Gastrocnemius medialis (tissue), 4 donors: ENCODE measurements around the gene INSL4. TPM values are rescaled to one million over a fixed set of nuclear protein-coding genes. Genes with fewer than 3 reads are reported as not detected.

Source experiments
- ATAC-seq, 2 donors: fragments of 150-250 bp; one replicate each; pipeline ENCODE4 v1.9.1; 2016
- DNase-seq, 2 donors: peaks; one replicate each; pipeline ENCODE4 v3.0.0-alpha.2; 2019
- H3K27ac ChIP-seq, 4 donors: fragments of 200-600 bp; sonication (generic); 1 replicate in 1 of 4; 2 replicates in 3 of 4; pipeline ENCODE4 v1.5.1; 2016 to 2018; ENCODE audit warnings: mild to moderate bottlenecking in 2 of 4, moderate library complexity in 1 of 4
- H3K27me3 ChIP-seq, 3 donors: fragments of 200-600 bp; sonication (generic) in 2 of 3; 1 replicate in 1 of 3; 2 replicates in 2 of 3; pipeline versions ENCODE4 v1.5.1 to v1.6.0; 2016 to 2019; ENCODE audit warnings: mild to moderate bottlenecking in 1 of 3, moderate library complexity in 1 of 3
- H3K36me3 ChIP-seq, 2 donors: fragments of 200-600 bp; sonication (generic) in 1 of 2; one replicate each; pipeline ENCODE4 v1.5.1; 2017 to 2018
- H3K4me1 ChIP-seq, 2 donors: fragments of 200-600 bp; sonication (generic) in 1 of 2; one replicate each; pipeline ENCODE4 v1.5.1; 2016 to 2017; ENCODE audit warnings: mild to moderate bottlenecking in 2 of 2
- H3K4me3 ChIP-seq, 4 donors: fragments of 200-600 bp; sonication (generic) in 3 of 4; 1 replicate in 1 of 4; 2 replicates in 3 of 4; pipeline ENCODE4 v1.5.1; 2016 to 2019; ENCODE audit warnings: mild to moderate bottlenecking in 2 of 4
- H3K9me3 ChIP-seq, 3 donors: fragments of 200-600 bp; sonication (generic) in 2 of 3; 1 replicate in 1 of 3; 2 replicates in 2 of 3; pipeline ENCODE4 v1.5.1; 2016 to 2019
- POLR2A ChIP-seq, 2 donors: fragments of 450-650 bp; IDR thresholded peaks; one replicate each; pipeline ENCODE4 v1.6.1; 2017; ENCODE audit warnings: antibody characterized with exemption in 2 of 2, mild to moderate bottlenecking in 2 of 2, moderate library complexity in 2 of 2
- in situ Hi-C, 4 donors: fragments of 200-750 bp; cut with MboI; loops; one replicate each; pipeline versions ENCODE4 v1.15.0 to v1.8.0; 2017; ENCODE audit warnings: low sequenced_read_pairs in 4 of 4
- intact Hi-C: fragments of 100-400 bp; cut with DNase I; formaldehyde crosslinking; loops from one replicate; pipeline ENCODE4 v1.15.1; 2023; ENCODE audit warnings: low total_unique reads
- total RNA-seq, 4 donors: library from RNA; depleted of rRNA; stranded (reverse); fragments of >200 nt; gene quantifications; one replicate each; pipeline versions ENCODE4 v1.1.0 to v1.2.3, GENCODE V29; 2016
- TF ChIP-seq, protein P1 (sequence below), 5 experiments: fragments of 450-650 bp in 3 of 5; fragments of 200-600 bp in 2 of 5; sonication (generic) in 2 of 5; IDR thresholded peaks in 4 of 5; conservative IDR thresholded peaks in 1 of 5; 1 replicate in 4 of 5; 2 replicates in 1 of 5; pipeline ENCODE4 v1.5.1; 2016 to 2019; ENCODE audit warnings: antibody characterized with exemption in 5 of 5, mild to moderate bottlenecking in 3 of 5, moderate library complexity in 3 of 5

INSL4 gene
- total RNA-seq, 4 donors from 2014 or later, result 0.20 TPM; not detected in 3

DNA sequence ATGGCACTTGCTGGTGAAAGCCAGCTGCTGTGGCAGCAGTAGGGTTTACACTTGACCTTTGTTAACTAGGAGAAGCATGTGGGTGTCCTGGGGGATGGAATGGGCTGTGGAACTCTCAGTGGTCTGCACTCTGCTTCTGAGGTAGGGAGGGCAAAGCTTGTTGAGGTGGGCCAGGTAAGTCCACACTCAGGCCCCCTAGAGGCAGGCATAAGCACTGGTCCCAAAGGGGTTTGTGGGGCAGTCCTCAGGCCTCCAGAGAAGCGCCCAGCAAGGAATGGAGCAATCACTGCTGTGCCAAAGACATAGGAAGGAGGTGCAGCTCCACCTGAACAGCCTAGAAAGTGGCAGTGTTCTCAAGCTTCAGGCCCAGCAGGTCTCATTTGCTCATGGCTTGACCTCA is 34.7 kb downstream of the INSL4 start:
- no peaks in the 10 kb centered on the region for H3K27me3 ChIP-seq
- no peak for ATAC-seq
- TF ChIP-seq, protein P1, sequence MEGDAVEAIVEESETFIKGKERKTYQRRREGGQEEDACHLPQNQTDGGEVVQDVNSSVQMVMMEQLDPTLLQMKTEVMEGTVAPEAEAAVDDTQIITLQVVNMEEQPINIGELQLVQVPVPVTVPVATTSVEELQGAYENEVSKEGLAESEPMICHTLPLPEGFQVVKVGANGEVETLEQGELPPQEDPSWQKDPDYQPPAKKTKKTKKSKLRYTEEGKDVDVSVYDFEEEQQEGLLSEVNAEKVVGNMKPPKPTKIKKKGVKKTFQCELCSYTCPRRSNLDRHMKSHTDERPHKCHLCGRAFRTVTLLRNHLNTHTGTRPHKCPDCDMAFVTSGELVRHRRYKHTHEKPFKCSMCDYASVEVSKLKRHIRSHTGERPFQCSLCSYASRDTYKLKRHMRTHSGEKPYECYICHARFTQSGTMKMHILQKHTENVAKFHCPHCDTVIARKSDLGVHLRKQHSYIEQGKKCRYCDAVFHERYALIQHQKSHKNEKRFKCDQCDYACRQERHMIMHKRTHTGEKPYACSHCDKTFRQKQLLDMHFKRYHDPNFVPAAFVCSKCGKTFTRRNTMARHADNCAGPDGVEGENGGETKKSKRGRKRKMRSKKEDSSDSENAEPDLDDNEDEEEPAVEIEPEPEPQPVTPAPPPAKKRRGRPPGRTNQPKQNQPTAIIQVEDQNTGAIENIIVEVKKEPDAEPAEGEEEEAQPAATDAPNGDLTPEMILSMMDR (IDR thresholded peaks at IDR 0.05 in 4 of 5, conservative IDR thresholded peaks at IDR 0.05 in 1 of 5), result no peak
- no peak for TF ChIP-seq POLR2A (IDR thresholded peaks at IDR 0.05)
- H3K36me3 ChIP-seq, result no peaks in the 10 kb centered on the region
- no peak overlapping the region for H3K27ac ChIP-seq
- H3K4me1 ChIP-seq, result no peaks in the 10 kb centered on the region
- DNase-seq, result no peak
- no peak overlapping the region for H3K4me3 ChIP-seq
- no peaks in the 10 kb centered on the region for H3K9me3 ChIP-seq
- in situ Hi-C loops, result loop anchor here in 1 of 4 donors (10.0 kb wide), 1 partner anchor 61 kb away; no protein-coding TSS in a partner anchor
- intact Hi-C loops, result no loop called here

DNA sequence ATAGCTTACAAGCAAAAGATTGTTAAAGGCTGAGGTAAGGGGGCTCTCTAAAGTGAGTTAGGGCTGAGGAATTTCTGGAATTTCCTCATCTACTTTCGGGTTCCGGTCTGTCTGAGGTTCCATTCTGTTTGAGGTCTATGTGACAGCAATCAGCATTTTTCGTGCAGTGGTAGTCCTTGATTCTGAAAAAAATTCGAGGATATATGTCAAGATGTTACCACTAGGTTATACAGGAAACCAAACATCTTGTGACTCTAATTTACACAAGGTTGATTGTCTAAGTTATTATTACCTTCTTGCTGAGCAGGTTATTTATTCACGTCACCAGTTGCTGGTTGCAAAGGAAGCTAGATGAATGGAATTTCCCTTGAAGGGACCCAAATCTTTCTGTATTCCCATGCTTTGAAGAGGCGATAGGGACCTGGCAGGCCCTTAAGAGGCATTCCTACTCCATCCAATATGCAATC is 38.1 kb downstream of the INSL4 start:
- intact Hi-C loops, result no loop called here
- no peak for ATAC-seq

DNA sequence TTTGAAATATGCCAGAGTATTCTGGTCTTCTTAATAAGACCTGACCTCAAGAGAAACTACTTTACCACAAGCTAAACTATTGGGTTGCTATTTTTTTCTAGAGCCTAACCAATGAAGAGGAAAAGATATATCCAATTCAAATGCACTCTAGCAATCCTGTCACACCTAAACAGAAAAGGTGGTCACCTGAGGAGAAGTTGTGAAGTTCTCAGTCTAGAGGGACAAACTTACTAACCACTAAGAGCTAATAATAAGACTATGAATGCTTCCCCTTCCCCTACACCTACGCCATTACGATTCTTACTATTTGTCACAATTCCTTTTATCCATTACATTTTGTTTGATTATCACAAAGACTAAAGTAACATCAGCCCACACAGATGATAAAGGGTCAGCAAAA is 43.6 kb downstream of the INSL4 start:
- H3K27me3 ChIP-seq, result no peaks in the 10 kb centered on the region
- H3K9me3 ChIP-seq, result no peaks in the 10 kb centered on the region
- no peaks in the 10 kb centered on the region for H3K4me1 ChIP-seq
- in situ Hi-C loops, result no loop called here
- intact Hi-C loops, result no loop called here
- H3K36me3 ChIP-seq, result no peaks in the 10 kb centered on the region
- DNase-seq (no peak), ATAC-seq (no peak)
- no peak overlapping the region for H3K4me3 ChIP-seq
- no peak overlapping the region for H3K27ac ChIP-seq
- TF ChIP-seq, protein P1 (IDR thresholded peaks at IDR 0.05 in 4 of 5, conservative IDR thresholded peaks at IDR 0.05 in 1 of 5), result no peak
- TF ChIP-seq POLR2A (IDR thresholded peaks at IDR 0.05), result no peak

More for the DNA sequence above, 38.1 kb downstream of the INSL4 start:
- no peaks in the 10 kb centered on the region for H3K9me3 ChIP-seq
- H3K4me3 ChIP-seq, result no peak overlapping the region
- H3K4me1 ChIP-seq, result no peaks in the 10 kb centered on the region
- in situ Hi-C loops, result loop anchor here in 1 of 4 donors (10.0 kb wide), 1 partner anchor 64 kb away; no protein-coding TSS in a partner anchor
- DNase-seq, result no peak
- no peak overlapping the region for H3K27ac ChIP-seq
- TF ChIP-seq, protein P1 (IDR thresholded peaks at IDR 0.05 in 4 of 5, conservative IDR thresholded peaks at IDR 0.05 in 1 of 5), result no peak
- H3K27me3 ChIP-seq, result no peaks in the 10 kb centered on the region
- no peaks in the 10 kb centered on the region for H3K36me3 ChIP-seq

DNA sequence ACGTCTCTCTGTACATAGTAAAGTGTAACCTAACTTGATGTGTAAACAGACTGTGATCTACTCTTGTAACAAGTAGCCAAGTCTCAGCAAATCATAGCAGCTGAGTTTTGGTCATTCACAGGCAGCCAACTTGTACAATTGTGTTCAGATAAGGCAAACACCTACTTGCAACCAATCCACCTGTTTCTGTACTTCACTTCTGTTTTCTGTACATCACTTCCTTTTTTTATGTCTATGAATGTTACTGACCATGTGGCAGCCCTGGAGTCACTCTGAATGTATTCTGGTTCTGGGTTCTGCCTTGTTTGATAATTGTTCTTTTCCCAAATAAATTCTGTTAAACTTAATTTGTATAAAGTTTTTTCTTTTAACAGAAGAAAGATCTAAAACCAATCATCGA is 47.3 kb downstream of the INSL4 start:
- intact Hi-C loops (no loop called here), in situ Hi-C loops (no loop called here)
- ATAC-seq, result no peak

More for the DNA sequence above, 47.3 kb downstream of the INSL4 start:
- TF ChIP-seq, protein P1 (IDR thresholded peaks at IDR 0.05 in 4 of 5, conservative IDR thresholded peaks at IDR 0.05 in 1 of 5), result no peak
- TF ChIP-seq POLR2A (IDR thresholded peaks at IDR 0.05), result no peak
- no peak for DNase-seq
- Histone ChIP-seq H3K9me3 (no peaks in the 10 kb centered on the region), H3K27me3 (no peaks in the 10 kb centered on the region), H3K4me1 (no peaks in the 10 kb centered on the region), H3K4me3 (no peak overlapping the region), H3K36me3 (no peaks in the 10 kb centered on the region), H3K27ac (no peak overlapping the region)

Other genes with a start within 250 kb of the INSL4 start
- gene JAK2, start 246.1 kb upstream of the INSL4 start, total RNA-seq, result 10 to 100 TPM in 2 of 4 donors, 1 to 10 TPM in 2; 4.6 to 16.5 (median 9.0) TPM
- gene INSL6, start 45.8 kb upstream of the INSL4 start, total RNA-seq, result not detected
- not detected for gene RLN2, start 73.3 kb downstream of the INSL4 start, total RNA-seq
- gene RLN1, start 108.5 kb downstream of the INSL4 start, total RNA-seq, result not detected
- gene PLGRKT, start 206.5 kb downstream of the INSL4 start, total RNA-seq, result 10 to 100 TPM; 12.3 to 38.1 (median 15.1) TPM
- 1 to 10 TPM in 3 of 4 donors, under 1 TPM in 1; 0.61 to 7.2 (median 1.6) TPM for gene CD274, start 219.1 kb downstream of the INSL4 start, total RNA-seq